SW 1271 (cell line): ENCODE data around the gene WNK2.

ENCODE experiments used
- DNase-seq, 2 experiments: peaks; one replicate each; lab custom pipeline; 2025; lab: John Stamatoyannopoulos, UW

WNK2 gene

GRCh38 chr9:93295031-93295430 lies 111.1 kb downstream of the WNK2 start:
- no peak for DNase-seq

- DNase-seq = no peak
These were observed 111.6 kb downstream of the WNK2 start for GRCh38 chr9:93295456-93296076.

- DNase-seq = no peak
These were observed 113.0 kb downstream of the WNK2 start for GRCh38 chr9:93296889-93297480.

GRCh38 chr9:93297659-93298497 lies 113.9 kb downstream of the WNK2 start:
- no peak for DNase-seq

GRCh38 chr9:93298498-93299417 lies 114.8 kb downstream of the WNK2 start:
- DNase-seq = no peak

GRCh38 chr9:93299418-93300174 lies 115.7 kb downstream of the WNK2 start:
- no peak for DNase-seq

- DNase-seq = no peak
These were observed 116.2 kb downstream of the WNK2 start for GRCh38 chr9:93300175-93300572.

GRCh38 chr9:93300585-93301081 lies 116.7 kb downstream of the WNK2 start:
- DNase-seq = no peak

GRCh38 chr9:93301291-93301811 lies 117.4 kb downstream of the WNK2 start:
- DNase-seq = no peak

GRCh38 chr9:93301911-93302541 lies 118.1 kb downstream of the WNK2 start:
- DNase-seq = no peak

GRCh38 chr9:93302586-93303257 lies 118.8 kb downstream of the WNK2 start:
- DNase-seq = peak; percentile 35 to 38

- DNase-seq = no peak
These were observed 119.4 kb downstream of the WNK2 start for GRCh38 chr9:93303258-93303771.

- no peak for DNase-seq
These were observed 120.1 kb downstream of the WNK2 start for GRCh38 chr9:93303806-93304573.

- DNase-seq = peak in 1 of 2 experiments; percentile 64
These were observed 120.9 kb downstream of the WNK2 start for GRCh38 chr9:93304574-93305496.

- peak in 1 of 2 experiments; percentile 65 for DNase-seq
These were observed 121.6 kb downstream of the WNK2 start for GRCh38 chr9:93305497-93306020.

GRCh38 chr9:93306081-93306480 lies 122.1 kb downstream of the WNK2 start:
- no peak for DNase-seq

GRCh38 chr9:93306579-93307091 lies 122.7 kb downstream of the WNK2 start:
- DNase-seq = no peak
